ENCODE data around the gene HPCAL1.

The HPCAL1 gene

DNA sequence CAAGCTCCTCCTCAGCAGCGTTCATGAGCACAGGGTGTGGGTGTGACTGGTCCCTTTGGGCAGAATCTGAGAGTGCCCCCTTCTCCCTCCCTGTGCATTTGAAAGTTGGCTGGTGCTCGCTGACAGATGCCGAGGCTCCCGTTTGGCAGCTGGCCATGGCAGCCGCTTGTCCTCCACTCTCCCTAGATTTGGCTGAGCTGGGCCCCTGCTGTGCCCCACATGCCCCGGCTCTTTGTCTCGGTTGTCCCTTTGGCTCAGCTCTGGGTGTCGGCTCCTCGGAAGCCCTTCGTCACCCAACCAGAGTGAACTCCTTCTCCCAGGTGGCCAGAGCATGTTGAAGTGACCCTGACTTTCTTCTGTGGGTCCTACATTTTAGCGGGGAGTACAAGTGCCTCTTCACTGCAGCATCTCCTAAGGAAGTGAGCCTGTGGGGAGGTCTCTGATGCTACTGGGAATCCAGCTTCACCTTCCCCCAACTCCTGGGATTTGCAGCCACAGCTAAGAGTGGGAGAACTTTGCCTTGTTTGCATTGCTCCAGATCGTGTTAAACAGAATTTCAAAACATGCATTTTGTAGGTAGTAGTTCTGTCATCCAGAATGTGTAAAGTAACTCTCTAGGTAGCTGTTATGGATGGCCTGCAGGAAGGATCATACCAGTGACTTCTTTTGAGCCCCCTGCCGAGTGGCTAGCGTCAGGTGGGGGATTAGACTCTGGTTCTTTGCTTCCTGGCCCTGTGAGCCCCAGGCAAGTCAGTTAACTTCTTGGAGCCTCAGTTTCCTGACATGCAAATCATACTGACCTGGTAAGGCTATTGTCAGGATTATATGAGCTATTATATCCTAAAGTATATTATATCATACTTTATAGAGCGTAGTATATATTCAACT, 24.2 kb downstream of the HPCAL1 start:
- Histone ChIP-seq H3F3A (ENCODE audit: insufficient read depth) (no peaks in the 10 kb centered on the region), H3K4me3 (ENCODE audit: insufficient read depth, low read length, poor library complexity, severe bottlenecking) (no peak overlapping the region), H3K4me2 (ENCODE audit: low read depth, low read length, poor library complexity, severe bottlenecking) (no peak overlapping the region), H3K9ac (ENCODE audit: low read length) (no peak overlapping the region), H3K27me3 (ENCODE audit: low read length) (no peaks in the 10 kb centered on the region), H4K20me1 (ENCODE audit: low read depth, low read length) (no peaks in the 10 kb centered on the region; the same call in 1 of the 2 replicates), H3K79me2 (ENCODE audit: insufficient read depth, low read length) (no peaks in the 10 kb centered on the region), H3K9me2 (replicated peaks; ENCODE audit: insufficient read depth, low read length) (no peaks in the 10 kb centered on the region), H2AFZ (ENCODE audit: low read depth, low read length, severe bottlenecking) (no peak overlapping the region), H3K36me3 (ENCODE audit: low read length) (no peaks in the 10 kb centered on the region), H3K27ac (ENCODE audit: low read depth, low read length) (no peak overlapping the region), H3K9me3 (ENCODE audit: insufficient read depth, low read length) (no peaks in the 10 kb centered on the region)
- no peak for TF ChIP-seq EZH2phosphoT487 (conservative IDR thresholded peaks at IDR 0.05; ENCODE audit: low read length)
- TF ChIP-seq CTCF (IDR thresholded peaks at IDR 0.05; ENCODE audit: insufficient read depth, low read length, poor library complexity, severe bottlenecking), result no peak

DNA sequence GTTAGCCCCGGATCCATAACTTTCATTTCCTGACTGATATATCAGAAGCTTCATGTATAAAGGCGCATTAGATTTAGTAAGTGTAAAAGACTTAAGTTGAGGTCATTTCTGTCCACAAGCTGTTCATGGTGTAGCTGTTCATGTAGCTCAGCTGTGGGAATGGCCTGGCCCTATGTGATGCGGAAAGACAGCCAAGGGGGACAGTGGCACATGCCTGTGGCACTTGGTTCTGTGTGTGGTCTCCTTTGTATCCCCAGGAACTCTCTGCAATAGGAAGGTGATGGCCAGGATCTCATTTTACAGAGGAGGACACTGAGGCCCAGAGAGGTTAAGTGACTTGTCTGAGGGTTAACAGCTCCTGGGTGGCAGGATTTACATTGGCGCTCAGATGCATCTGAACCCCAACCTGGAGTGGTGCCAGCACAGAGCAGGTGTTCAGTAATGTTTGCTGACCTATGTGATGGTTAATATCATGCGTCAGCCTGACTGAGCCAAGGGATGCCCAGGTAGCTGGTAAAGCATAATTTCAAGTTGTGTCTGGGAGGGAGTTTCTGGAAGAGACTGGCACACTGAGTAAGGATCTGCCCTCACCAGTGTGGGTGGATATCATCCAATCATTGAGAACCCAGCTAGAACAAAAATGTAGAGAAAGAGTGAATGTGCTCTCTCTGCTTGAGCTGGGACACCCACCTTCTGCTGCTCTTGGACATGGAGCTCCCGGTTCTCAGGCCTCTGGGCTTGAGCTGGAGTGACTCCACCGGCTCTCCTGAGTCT, 25.4 kb downstream of the HPCAL1 start:
- no peak overlapping the region for H3K27ac ChIP-seq (ENCODE audit: low read depth, low read length)
- no peaks in the 10 kb centered on the region for H3K36me3 ChIP-seq (ENCODE audit: low read length)
- no peaks in the 10 kb centered on the region; the same call in 1 of the 2 replicates for H4K20me1 ChIP-seq (ENCODE audit: low read depth, low read length)
- no peak for TF ChIP-seq EZH2phosphoT487 (conservative IDR thresholded peaks at IDR 0.05; ENCODE audit: low read length)
- no peak for TF ChIP-seq CTCF (IDR thresholded peaks at IDR 0.05; ENCODE audit: insufficient read depth, low read length, poor library complexity, severe bottlenecking)
- no peaks in the 10 kb centered on the region for H3F3A ChIP-seq (ENCODE audit: insufficient read depth)
- no peak overlapping the region for H3K9ac ChIP-seq (ENCODE audit: low read length)
- no peaks in the 10 kb centered on the region for H3K9me3 ChIP-seq (ENCODE audit: insufficient read depth, low read length)
- H3K4me2 ChIP-seq (ENCODE audit: low read depth, low read length, poor library complexity, severe bottlenecking), result no peak overlapping the region
- H3K4me3 ChIP-seq (ENCODE audit: insufficient read depth, low read length, poor library complexity, severe bottlenecking), result no peak overlapping the region
- H2AFZ ChIP-seq (ENCODE audit: low read depth, low read length, severe bottlenecking), result no peak overlapping the region
- H3K79me2 ChIP-seq (ENCODE audit: insufficient read depth, low read length), result no peaks in the 10 kb centered on the region
- H3K27me3 ChIP-seq (ENCODE audit: low read length), result no peaks in the 10 kb centered on the region
- no peaks in the 10 kb centered on the region for H3K9me2 ChIP-seq (replicated peaks; ENCODE audit: insufficient read depth, low read length)

DNA sequence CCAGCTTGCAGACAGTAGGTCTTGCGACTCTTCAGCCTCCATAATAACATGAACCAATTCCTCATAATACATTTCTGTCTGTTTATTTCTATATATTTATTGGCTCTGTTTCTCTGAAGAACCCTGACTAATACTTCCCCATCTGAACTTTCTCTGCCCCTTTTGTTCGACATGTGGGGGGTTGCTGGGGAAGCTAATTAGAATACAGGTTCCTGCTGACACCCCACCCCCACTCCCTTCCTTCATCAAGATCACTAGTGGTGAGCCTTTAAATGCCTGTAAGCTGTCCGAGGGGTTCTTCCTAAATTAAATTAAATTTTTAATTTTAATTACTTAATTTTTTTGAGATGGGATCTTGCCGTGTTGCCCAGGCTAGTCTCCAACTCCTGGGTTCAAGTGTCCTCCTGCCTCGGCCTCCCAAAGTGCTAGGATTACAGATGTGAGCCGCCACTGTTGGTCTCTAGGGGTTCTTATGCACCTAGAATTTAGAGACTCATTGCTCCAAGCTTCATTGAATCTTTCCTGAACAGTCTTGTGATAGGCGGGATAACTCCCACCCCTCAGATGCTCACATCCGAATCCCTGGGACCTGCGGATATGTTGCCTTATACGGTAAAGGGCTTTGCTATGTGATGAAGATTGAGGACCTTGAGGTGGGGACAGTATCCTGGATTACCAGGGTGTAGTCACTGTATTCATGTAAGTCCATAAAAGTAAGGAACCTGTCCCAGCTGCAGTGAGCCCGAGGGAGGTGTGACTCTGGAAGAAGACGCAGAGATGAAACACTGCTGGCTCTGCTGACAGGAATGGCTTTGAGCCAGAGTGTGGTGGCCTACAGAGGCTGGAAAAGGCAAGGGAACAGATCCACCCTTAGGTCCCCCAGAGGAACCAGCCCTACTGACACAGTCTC, 26.2 kb downstream of the HPCAL1 start:
- Histone ChIP-seq H3K9me3 (ENCODE audit: insufficient read depth, low read length) (no peaks in the 10 kb centered on the region), H2AFZ (ENCODE audit: low read depth, low read length, severe bottlenecking) (no peak overlapping the region), H3K9ac (ENCODE audit: low read length) (no peak overlapping the region), H3K4me3 (ENCODE audit: insufficient read depth, low read length, poor library complexity, severe bottlenecking) (no peak overlapping the region), H3K36me3 (ENCODE audit: low read length) (no peaks in the 10 kb centered on the region), H3K27ac (ENCODE audit: low read depth, low read length) (no peak overlapping the region), H3K9me2 (replicated peaks; ENCODE audit: insufficient read depth, low read length) (no peaks in the 10 kb centered on the region), H3K79me2 (ENCODE audit: insufficient read depth, low read length) (no peaks in the 10 kb centered on the region), H3K27me3 (ENCODE audit: low read length) (no peaks in the 10 kb centered on the region), H4K20me1 (ENCODE audit: low read depth, low read length) (no peaks in the 10 kb centered on the region; the same call in 1 of the 2 replicates), H3F3A (ENCODE audit: insufficient read depth) (no peaks in the 10 kb centered on the region), H3K4me2 (ENCODE audit: low read depth, low read length, poor library complexity, severe bottlenecking) (no peak overlapping the region)
- no peak for TF ChIP-seq CTCF (IDR thresholded peaks at IDR 0.05; ENCODE audit: insufficient read depth, low read length, poor library complexity, severe bottlenecking)
- no peak for TF ChIP-seq EZH2phosphoT487 (conservative IDR thresholded peaks at IDR 0.05; ENCODE audit: low read length)

Measured in SU-DHL-6 (cell line).